Uterus (tissue), 4 donors: Measurements from ENCODE around the gene FRMD4B. TPM values are rescaled to one million over a fixed set of nuclear protein-coding genes. Genes with fewer than 3 reads are reported as not detected.

ENCODE experiments used
- DNase-seq, 2 donors: peaks; one replicate each; pipeline ENCODE4 v3.0.0-alpha.2; 2019 to 2020
- H3K27ac ChIP-seq, 2 donors: fragments of 200-600 bp; sonication (generic); 1 replicate in 1 of 2; 2 replicates in 1 of 2; pipeline ENCODE4 v1.5.1; 2016 to 2018
- H3K27me3 ChIP-seq, 2 donors: fragments of 200-600 bp; sonication (generic); one replicate each; pipeline ENCODE4 v1.5.1; 2018 to 2019; ENCODE audit warnings: control low read depth in 1 of 2
- H3K36me3 ChIP-seq, 2 donors: fragments of 200-600 bp; sonication (generic); one replicate each; pipeline ENCODE4 v1.5.1; 2019; ENCODE audit warnings: control low read depth in 1 of 2
- H3K4me1 ChIP-seq, 2 donors: fragments of 200-600 bp; sonication (generic); one replicate each; pipeline ENCODE4 v1.5.1; 2018 to 2019; ENCODE audit warnings: control low read depth in 1 of 2
- H3K4me3 ChIP-seq, 2 donors: fragments of 200-600 bp; sonication (generic); 1 replicate in 1 of 2; 2 replicates in 1 of 2; pipeline ENCODE4 v1.5.1; 2018 to 2019; ENCODE audit warnings: mild to moderate bottlenecking in 1 of 2
- H3K9me3 ChIP-seq, 2 donors: fragments of 200-600 bp; sonication (generic); one replicate each; pipeline ENCODE4 v1.5.1; 2019; ENCODE audit warnings: control low read depth in 1 of 2
- POLR2A ChIP-seq, 2 donors: fragments of 450-650 bp; IDR thresholded peaks; one replicate each; pipeline ENCODE4 v1.6.1; 2016; ENCODE audit warnings: antibody characterized with exemption in 2 of 2, mild to moderate bottlenecking in 1 of 2, moderate library complexity in 1 of 2
- intact Hi-C: fragments of 100-400 bp; cut with DNase I; formaldehyde crosslinking; loops from one replicate; pipeline ENCODE4 v1.15.1; 2023; ENCODE audit warnings: low total_unique reads
- total RNA-seq, 4 donors: library from RNA; depleted of rRNA in 3 of 4; stranded (reverse); fragments of >200 nt in 3 of 4; gene quantifications; one replicate each; pipeline versions ENCODE4 v1.1.0 to v1.2.4, GENCODE V29; 2014 to 2023
- TF ChIP-seq, protein P1 (sequence below), 4 experiments: fragments of 200-600 bp in 2 of 4; fragments of 450-650 bp in 2 of 4; sonication (generic) in 2 of 4; IDR thresholded peaks; one replicate each; pipeline ENCODE4 v1.5.1; 2016 to 2019; ENCODE audit warnings: antibody characterized with exemption in 4 of 4, mild to moderate bottlenecking in 2 of 4, moderate library complexity in 1 of 4
- donor health status: DM: yes; HTN: yes; CAD: no.

FRMD4B gene
- total RNA-seq, 4 donors from 2014 or later = 9.4 to 87.0 (median 23.6) TPM

- Histone ChIP-seq H3K36me3 (no peaks in the 10 kb centered on the region), H3K27me3 (no peaks in the 10 kb centered on the region), H3K27ac (no peak overlapping the region), H3K4me3 (no peak overlapping the region), H3K9me3 (no peaks in the 10 kb centered on the region), H3K4me1 (no peaks in the 10 kb centered on the region)
- TF ChIP-seq, protein P1, sequence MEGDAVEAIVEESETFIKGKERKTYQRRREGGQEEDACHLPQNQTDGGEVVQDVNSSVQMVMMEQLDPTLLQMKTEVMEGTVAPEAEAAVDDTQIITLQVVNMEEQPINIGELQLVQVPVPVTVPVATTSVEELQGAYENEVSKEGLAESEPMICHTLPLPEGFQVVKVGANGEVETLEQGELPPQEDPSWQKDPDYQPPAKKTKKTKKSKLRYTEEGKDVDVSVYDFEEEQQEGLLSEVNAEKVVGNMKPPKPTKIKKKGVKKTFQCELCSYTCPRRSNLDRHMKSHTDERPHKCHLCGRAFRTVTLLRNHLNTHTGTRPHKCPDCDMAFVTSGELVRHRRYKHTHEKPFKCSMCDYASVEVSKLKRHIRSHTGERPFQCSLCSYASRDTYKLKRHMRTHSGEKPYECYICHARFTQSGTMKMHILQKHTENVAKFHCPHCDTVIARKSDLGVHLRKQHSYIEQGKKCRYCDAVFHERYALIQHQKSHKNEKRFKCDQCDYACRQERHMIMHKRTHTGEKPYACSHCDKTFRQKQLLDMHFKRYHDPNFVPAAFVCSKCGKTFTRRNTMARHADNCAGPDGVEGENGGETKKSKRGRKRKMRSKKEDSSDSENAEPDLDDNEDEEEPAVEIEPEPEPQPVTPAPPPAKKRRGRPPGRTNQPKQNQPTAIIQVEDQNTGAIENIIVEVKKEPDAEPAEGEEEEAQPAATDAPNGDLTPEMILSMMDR (IDR thresholded peaks at IDR 0.05) = peak in 1 of 4 experiments; percentile 14
- TF ChIP-seq POLR2A (IDR thresholded peaks at IDR 0.05) = no peak
- no peak for DNase-seq
- intact Hi-C loops = no loop called here
Observed at GRCh38 chr3:69426967-69427304, 41.0 kb upstream of the FRMD4B start.

- intact Hi-C loops = no loop called here
- Histone ChIP-seq H3K4me1 (no peaks in the 10 kb centered on the region), H3K36me3 (no peaks in the 10 kb centered on the region), H3K27me3 (no peaks in the 10 kb centered on the region), H3K27ac (no peak overlapping the region), H3K4me3 (no peak overlapping the region), H3K9me3 (no peaks in the 10 kb centered on the region)
- TF ChIP-seq, protein P1 (IDR thresholded peaks at IDR 0.05) = no peak
- TF ChIP-seq POLR2A (IDR thresholded peaks at IDR 0.05) = no peak
- no peak for DNase-seq
Observed at GRCh38 chr3:69426291-69426966, 40.5 kb upstream of the FRMD4B start.

DNA sequence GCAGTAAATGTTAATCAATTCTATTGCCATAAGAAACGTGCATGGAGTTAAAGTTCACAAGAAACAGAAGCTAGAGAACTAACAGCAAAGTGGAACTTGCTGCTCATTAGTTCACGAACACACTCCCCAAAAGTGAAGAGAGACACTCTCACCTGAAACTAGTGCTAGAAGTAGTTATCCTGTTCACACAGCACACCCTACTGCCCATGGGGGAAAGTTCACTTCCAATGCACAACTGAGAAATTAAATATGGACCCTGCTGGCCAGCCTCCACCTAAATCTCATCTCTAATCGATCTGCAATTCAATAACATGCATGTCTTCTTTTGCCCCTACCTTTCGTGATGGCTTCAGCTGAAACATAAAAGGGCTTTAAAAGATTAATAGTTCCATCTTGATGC is 39.4 kb upstream of the FRMD4B start:
- Histone ChIP-seq H3K27me3 (no peaks in the 10 kb centered on the region), H3K27ac (no peak overlapping the region), H3K36me3 (no peaks in the 10 kb centered on the region), H3K4me3 (no peak overlapping the region), H3K4me1 (no peaks in the 10 kb centered on the region), H3K9me3 (no peaks in the 10 kb centered on the region)
- TF ChIP-seq, protein P1 (IDR thresholded peaks at IDR 0.05) = peak; percentile 18 to 62 (median 40)
- no peak for TF ChIP-seq POLR2A (IDR thresholded peaks at IDR 0.05)
- no peak for DNase-seq
- intact Hi-C loops = no loop called here

- Histone ChIP-seq H3K4me3 (no peak overlapping the region), H3K9me3 (no peaks in the 10 kb centered on the region), H3K27me3 (no peaks in the 10 kb centered on the region), H3K4me1 (no peaks in the 10 kb centered on the region), H3K36me3 (no peaks in the 10 kb centered on the region), H3K27ac (no peak overlapping the region)
- TF ChIP-seq, protein P1 (IDR thresholded peaks at IDR 0.05) = no peak
- no peak for TF ChIP-seq POLR2A (IDR thresholded peaks at IDR 0.05)
- no peak for DNase-seq
- intact Hi-C loops = no loop called here
Observed at GRCh38 chr3:69423463-69424155, 37.7 kb upstream of the FRMD4B start.

- no peak overlapping the region for H3K27ac ChIP-seq
- TF ChIP-seq, protein P1 (IDR thresholded peaks at IDR 0.05) = no peak
- no peak for TF ChIP-seq POLR2A (IDR thresholded peaks at IDR 0.05)
- H3K9me3 ChIP-seq = no peaks in the 10 kb centered on the region
- H3K36me3 ChIP-seq = no peaks in the 10 kb centered on the region
- no peaks in the 10 kb centered on the region for H3K27me3 ChIP-seq
- intact Hi-C loops = no loop called here
- H3K4me1 ChIP-seq = no peaks in the 10 kb centered on the region
- no peak overlapping the region for H3K4me3 ChIP-seq
- DNase-seq = no peak
Observed at GRCh38 chr3:69422751-69423150, 36.9 kb upstream of the FRMD4B start.
